OCI-LY1 (cell line): ENCODE data around the gene OXER1.

ENCODE experiments used
- H2AFZ ChIP-seq: fragments of 200-600 bp; sonication (generic), shearing (Covaris generic); 2 replicates; pipeline ENCODE4 v1.6.0; 2014; ENCODE audit warnings: antibody characterized with exemption, mild to moderate bottlenecking, low read length
- H3F3A ChIP-seq: fragments of 200-600 bp; sonication (generic), shearing (Covaris generic); 2 replicates; pipeline ENCODE4 v1.6.0; 2014; ENCODE audit warnings: mild to moderate bottlenecking, antibody characterized with exemption, low read length, moderate library complexity; ENCODE audit not compliant: insufficient read depth
- H3K27ac ChIP-seq: fragments of 200-600 bp; sonication (generic); 2 replicates; pipeline ENCODE4 v1.5.1; 2014; ENCODE audit warnings: low read length, mixed run types, mild to moderate bottlenecking, low read depth; ENCODE audit not compliant: poor library complexity, severe bottlenecking
- H3K27me3 ChIP-seq: fragments of 200-600 bp; sonication (generic); 2 replicates; pipeline ENCODE4 v1.6.0; 2014; ENCODE audit warnings: antibody characterized with exemption, mild to moderate bottlenecking, low read length, moderate library complexity; ENCODE audit not compliant: insufficient read depth
- H3K36me3 ChIP-seq: fragments of 200-600 bp; sonication (generic); 2 replicates; pipeline ENCODE4 v1.6.1; 2014; ENCODE audit warnings: mild to moderate bottlenecking, antibody characterized with exemption, low read length, moderate library complexity, mixed read lengths; ENCODE audit not compliant: insufficient read depth
- H3K4me1 ChIP-seq: fragments of 200-600 bp; sonication (generic); 2 replicates; pipeline ENCODE4 v1.5.1; 2014; ENCODE audit warnings: mild to moderate bottlenecking, low read length, moderate library complexity; ENCODE audit not compliant: insufficient read depth, severe bottlenecking
- H3K4me2 ChIP-seq: fragments of 200-600 bp; sonication (generic), shearing (Covaris generic); 2 replicates; pipeline ENCODE4 v1.6.1; 2014; ENCODE audit warnings: low read length
- H3K4me3 ChIP-seq: fragments of 200-600 bp; sonication (generic); 2 replicates; pipeline ENCODE4 v1.5.1; 2014; ENCODE audit warnings: low read length, low read depth, mild to moderate bottlenecking, mixed read lengths; ENCODE audit not compliant: poor library complexity, severe bottlenecking
- H3K79me2 ChIP-seq: fragments of 200-600 bp; shearing (Covaris generic); 2 replicates; pipeline ENCODE4 v1.6.1; 2016; ENCODE audit warnings: mixed run types, low read length, mixed read lengths; ENCODE audit not compliant: insufficient read depth
- H3K9ac ChIP-seq: fragments of 200-600 bp; sonication (generic), shearing (Covaris generic); 2 replicates; pipeline ENCODE4 v1.6.1; 2014; ENCODE audit warnings: mild to moderate bottlenecking, low read length, mixed read lengths
- H3K9me2 ChIP-seq: fragments of 200-600 bp; sonication (generic), shearing (Covaris generic); 2 replicates; pipeline ENCODE4 v1.6.1; 2014; ENCODE audit warnings: low read depth, mild to moderate bottlenecking, low read length, mixed read lengths
- H3K9me3 ChIP-seq: fragments of 200-600 bp; shearing (Covaris generic); 2 replicates; pipeline ENCODE4 v1.6.1; 2014; ENCODE audit warnings: low read length, mixed read lengths
- H4K20me1 ChIP-seq: fragments of 200-600 bp; sonication (generic), shearing (Covaris generic); 2 replicates; pipeline ENCODE4 v1.6.0; 2016; ENCODE audit warnings: mild to moderate bottlenecking, low read length; ENCODE audit not compliant: insufficient read depth
- CTCF ChIP-seq: fragments of 200-600 bp; sonication (generic), shearing (Covaris generic); IDR thresholded peaks from 2 replicates; pipeline ENCODE4 v1.5.1; 2017; ENCODE audit warnings: mild to moderate bottlenecking, antibody characterized with exemption, low read length, moderate library complexity, mixed read lengths
- EZH2 ChIP-seq: fragments of 200-600 bp; sonication (generic), shearing (Covaris generic); IDR thresholded peaks from 2 replicates; pipeline ENCODE4 v1.8.0; 2017; ENCODE audit warnings: borderline replicate concordance, mixed run types, mild to moderate bottlenecking, antibody characterized with exemption, low read length, moderate library complexity, mixed read lengths

Gene OXER1

GRCh38 chr2:42787788-42788477, 24.0 kb upstream of the OXER1 start:
- H3K4me2 ChIP-seq = no peak overlapping the region
- H2AFZ ChIP-seq = no peak overlapping the region
- no peak for TF ChIP-seq EZH2
- H3K27ac ChIP-seq = no peak overlapping the region
- no peaks in the 10 kb centered on the region for H3K36me3 ChIP-seq
- no peak overlapping the region for H3K9ac ChIP-seq
- no peaks in the 10 kb centered on the region for H4K20me1 ChIP-seq
- no peaks in the 10 kb centered on the region for H3K79me2 ChIP-seq
- H3K27me3 ChIP-seq = no peaks in the 10 kb centered on the region
- no peaks in the 10 kb centered on the region for H3K9me2 ChIP-seq
- no peaks in the 10 kb centered on the region for H3K9me3 ChIP-seq
- no peak overlapping the region for H3K4me3 ChIP-seq
- H3F3A ChIP-seq = no peaks in the 10 kb centered on the region
- H3K4me1 ChIP-seq = peaks cover 21% of the 10 kb centered on the region

- Histone ChIP-seq H3K4me1 (peaks cover 16% of the 10 kb centered on the region), H3K9me2 (no peaks in the 10 kb centered on the region), H2AFZ (no peak overlapping the region), H3K79me2 (no peaks in the 10 kb centered on the region), H3K36me3 (no peaks in the 10 kb centered on the region), H3F3A (no peaks in the 10 kb centered on the region), H3K9me3 (no peaks in the 10 kb centered on the region), H3K4me2 (no peak overlapping the region), H4K20me1 (no peaks in the 10 kb centered on the region), H3K27ac (no peak overlapping the region), H3K9ac (no peak overlapping the region), H3K27me3 (no peaks in the 10 kb centered on the region), H3K4me3 (no peak overlapping the region)
- TF ChIP-seq EZH2 (no peak), CTCF (no peak)
These were observed 23.5 kb upstream of the OXER1 start for GRCh38 chr2:42787424-42787787.

- TF ChIP-seq CTCF (no peak), EZH2 (no peak)
- Histone ChIP-seq H3K4me1 (peaks cover 10% of the 10 kb centered on the region), H3K9ac (no peak overlapping the region), H3K27me3 (no peaks in the 10 kb centered on the region), H3K4me3 (no peak overlapping the region), H2AFZ (no peak overlapping the region), H3K79me2 (no peaks in the 10 kb centered on the region), H3K9me3 (no peaks in the 10 kb centered on the region), H3K36me3 (no peaks in the 10 kb centered on the region), H3K4me2 (no peak overlapping the region), H3K9me2 (no peaks in the 10 kb centered on the region), H4K20me1 (no peaks in the 10 kb centered on the region), H3K27ac (no peak overlapping the region), H3F3A (no peaks in the 10 kb centered on the region)
These were observed 22.8 kb upstream of the OXER1 start for GRCh38 chr2:42786561-42787345.
